AG04449 (cell line): ENCODE results near the gene FN3KRP.
"Not testable (repeated sequence)": the region's sequence is repeated elsewhere in the genome, so short reads cannot be mapped to it uniquely, and the experiment has no call there.

Source experiments
- CTCF ChIA-PET: fragments of 350-600 bp; formaldehyde crosslinking; extraction: SDS; loops from one replicate; lab custom pipeline; 2021; ENCODE audit warnings: antibody characterized with exemption; lab: Yijun Ruan, JAX
- POLR2A ChIA-PET: fragments of 400-600, 350-600 bp; formaldehyde crosslinking; extraction: SDS; loops from one replicate; lab custom pipeline; 2020; ENCODE audit warnings: antibody characterized with exemption, inconsistent platforms; lab: Yijun Ruan, JAX
- DNase-seq: peaks from one replicate; pipeline ENCODE4 v3.0.0-alpha.2; 2010; ENCODE audit warnings: low read depth, low spot score
- H3K4me3 ChIP-seq: 2 replicates; pipeline ENCODE4 v1.5.1; 2011; ENCODE audit warnings: low read depth, mild to moderate bottlenecking, control low read depth, low read length
- CTCF ChIP-seq: IDR thresholded peaks from one replicate; pipeline ENCODE4 v1.5.1; 2011; ENCODE audit warnings: mild to moderate bottlenecking, moderate library complexity, low read length, control low read depth, inconsistent platforms; ENCODE audit not compliant: insufficient read depth; ENCODE audit errors: missing control alignments

Gene FN3KRP

GRCh38 chr17:82769041-82769440 is 52.5 kb downstream of the FN3KRP start:
- no peak overlapping the region for H3K4me3 ChIP-seq
- CTCF ChIA-PET, result interaction anchor here (1.0 to 1.5 kb wide), 4 partner anchors 8 to 98 kb away, joined by 3 to 6 read pairs (median 4); no protein-coding TSS in a partner anchor
- TF ChIP-seq CTCF, result no peak
- no peak for DNase-seq
- POLR2A ChIA-PET, result no interaction called here

- DNase-seq, result peak; percentile 45
- H3K4me3 ChIP-seq, result no peak overlapping the region
- ChIA-PET POLR2A (no interaction called here), CTCF (interaction anchor here (3.3 kb wide), 1 partner anchor 10 kb away, joined by 18 read pairs; no protein-coding TSS in a partner anchor)
- no peak for TF ChIP-seq CTCF
Observed at GRCh38 chr17:82772026-82772425, 55.5 kb downstream of the FN3KRP start.

- H3K4me3 ChIP-seq, POLR2A ChIA-PET, DNase-seq: not testable (repeated sequence)
- CTCF ChIA-PET, result interaction anchor here (0.6 to 5.5 kb wide), 16 partner anchors 10 to 426 kb away, joined by 3 to 51 read pairs (median 4); no protein-coding TSS in a partner anchor
Observed at GRCh38 chr17:82774456-82774855, 58.0 kb downstream of the FN3KRP start.

DNA sequence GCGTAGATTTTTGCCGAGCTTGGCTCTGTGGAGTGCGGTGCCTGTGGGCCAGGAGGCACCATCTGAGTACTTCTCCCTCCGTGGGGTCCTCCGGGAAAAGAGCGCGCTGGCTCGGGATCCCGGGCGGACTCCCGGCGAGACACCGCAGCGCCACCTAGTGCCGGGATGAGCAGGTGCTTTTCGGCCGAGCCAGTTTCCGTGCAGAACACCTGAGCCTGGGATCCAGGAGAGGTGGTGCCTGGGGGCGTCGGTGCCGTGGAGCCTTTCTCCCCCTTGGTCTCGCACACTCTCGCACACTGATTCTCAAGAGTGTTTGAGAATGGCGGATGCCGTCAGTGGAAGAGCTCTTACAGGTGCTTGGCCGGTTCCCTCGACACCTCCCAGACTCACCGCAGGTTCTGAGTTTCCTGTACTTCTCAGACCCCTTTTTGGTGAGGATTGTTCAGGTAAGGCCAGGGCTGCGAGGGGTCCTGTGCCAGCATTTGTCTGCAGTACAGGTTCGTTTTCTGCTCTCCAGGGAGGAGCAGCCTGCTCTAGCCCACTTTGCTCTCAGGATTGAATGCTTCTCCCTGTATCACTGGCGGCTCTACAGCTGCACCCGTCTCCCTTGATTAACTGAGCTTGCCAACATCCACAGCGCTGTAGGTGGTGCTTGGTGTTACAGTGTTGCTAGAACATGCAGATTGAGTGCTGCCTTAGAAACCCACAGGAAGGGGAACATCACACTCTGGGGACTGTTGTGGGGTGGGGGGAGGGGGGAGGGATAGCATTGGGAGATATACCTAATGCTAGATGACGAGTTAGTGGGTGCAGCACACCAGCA is 58.7 kb downstream of the FN3KRP start:
- peak; percentile 93 for TF ChIP-seq CTCF
- no peak for DNase-seq
- CTCF ChIA-PET, result interaction anchor here (0.6 to 5.5 kb wide), 19 partner anchors 9 to 425 kb away, joined by 3 to 51 read pairs (median 4); no protein-coding TSS in a partner anchor
- POLR2A ChIA-PET, result no interaction called here
- no peak overlapping the region for H3K4me3 ChIP-seq

DNA sequence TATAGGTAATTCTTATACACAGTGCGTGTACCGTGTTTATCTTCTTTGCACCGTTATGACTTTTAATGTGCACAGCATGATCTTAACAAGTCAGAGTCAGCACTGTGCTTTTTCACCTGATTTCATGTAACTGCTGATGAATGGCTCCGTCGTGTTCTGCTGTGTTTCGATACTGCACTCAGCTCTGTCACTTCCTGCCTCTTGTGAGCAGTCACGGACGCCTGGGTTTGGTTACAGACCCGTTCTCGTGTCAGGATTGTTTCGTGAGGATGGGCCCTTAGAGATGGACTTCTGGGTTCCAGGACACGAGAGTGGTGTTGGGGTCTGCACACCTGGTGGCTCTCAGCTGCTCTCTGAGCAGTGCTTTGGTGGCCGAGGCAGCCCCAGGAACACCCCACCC is 59.9 kb downstream of the FN3KRP start:
- ChIA-PET POLR2A (no interaction called here), CTCF (interaction anchor here (1.1 to 5.5 kb wide), 6 partner anchors 12 to 109 kb away, joined by 3 to 51 read pairs (median 14); no protein-coding TSS in a partner anchor)
- no peak for DNase-seq
- no peak for TF ChIP-seq CTCF
- no peak overlapping the region for H3K4me3 ChIP-seq
